OCI-LY7 (cell line): Measurements from ENCODE around the gene SLC1A4.
"Not testable (repeated sequence)": the region's sequence is repeated elsewhere in the genome, so short reads cannot be mapped to it uniquely, and the experiment has no call there.

Experiments
- EZH2phosphoT487 ChIP-seq: fragments of 200-600 bp; sonication (generic); IDR thresholded peaks from 2 replicates; pipeline ENCODE4 v1.6.1; 2018; ENCODE audit warnings: low read depth, borderline replicate concordance, mild to moderate bottlenecking, mixed run types, antibody characterized with exemption, low read length, moderate library complexity, mixed read lengths
- TF ChIP-seq, protein P1 (sequence below): fragments of 200-600 bp; sonication (generic); conservative IDR thresholded peaks from 2 replicates; pipeline ENCODE4 v1.5.1; 2014; ENCODE audit warnings: mild to moderate bottlenecking, antibody characterized with exemption, low read length, moderate library complexity, mixed read lengths

DNA sequence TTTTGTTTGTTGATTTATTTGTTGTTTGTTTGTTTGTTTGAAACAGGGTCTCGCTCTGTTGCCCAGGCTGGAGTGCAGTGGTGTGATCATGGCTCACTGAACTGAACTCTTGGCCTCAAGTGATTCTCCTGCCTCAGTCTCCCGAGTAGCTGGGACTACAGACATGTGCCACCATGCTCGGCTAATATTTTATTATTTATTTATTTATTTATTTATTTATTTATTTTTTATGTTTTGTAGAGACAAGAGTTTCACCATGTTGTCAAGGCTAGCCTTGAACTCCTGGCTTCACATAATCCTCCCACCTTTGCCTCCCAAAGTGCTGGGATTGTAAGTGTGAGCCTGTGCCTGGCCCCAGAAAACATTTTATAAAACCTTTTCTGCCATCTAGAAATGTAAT, 15.0 kb downstream of the SLC1A4 start:
- TF ChIP-seq, protein P1, sequence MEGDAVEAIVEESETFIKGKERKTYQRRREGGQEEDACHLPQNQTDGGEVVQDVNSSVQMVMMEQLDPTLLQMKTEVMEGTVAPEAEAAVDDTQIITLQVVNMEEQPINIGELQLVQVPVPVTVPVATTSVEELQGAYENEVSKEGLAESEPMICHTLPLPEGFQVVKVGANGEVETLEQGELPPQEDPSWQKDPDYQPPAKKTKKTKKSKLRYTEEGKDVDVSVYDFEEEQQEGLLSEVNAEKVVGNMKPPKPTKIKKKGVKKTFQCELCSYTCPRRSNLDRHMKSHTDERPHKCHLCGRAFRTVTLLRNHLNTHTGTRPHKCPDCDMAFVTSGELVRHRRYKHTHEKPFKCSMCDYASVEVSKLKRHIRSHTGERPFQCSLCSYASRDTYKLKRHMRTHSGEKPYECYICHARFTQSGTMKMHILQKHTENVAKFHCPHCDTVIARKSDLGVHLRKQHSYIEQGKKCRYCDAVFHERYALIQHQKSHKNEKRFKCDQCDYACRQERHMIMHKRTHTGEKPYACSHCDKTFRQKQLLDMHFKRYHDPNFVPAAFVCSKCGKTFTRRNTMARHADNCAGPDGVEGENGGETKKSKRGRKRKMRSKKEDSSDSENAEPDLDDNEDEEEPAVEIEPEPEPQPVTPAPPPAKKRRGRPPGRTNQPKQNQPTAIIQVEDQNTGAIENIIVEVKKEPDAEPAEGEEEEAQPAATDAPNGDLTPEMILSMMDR: not testable (repeated sequence)
- not testable (repeated sequence) for TF ChIP-seq EZH2phosphoT487
